Uterus (tissue), 2 donors: Measurements from ENCODE around the gene CD46.

Experiments used
- CTCF ChIP-seq, 4 experiments: fragments of 200-600 bp in 2 of 4; fragments of 450-650 bp in 2 of 4; sonication (generic) in 2 of 4; IDR thresholded peaks; one replicate each; pipeline ENCODE4 v1.5.1; 2016 to 2019; ENCODE audit warnings: antibody characterized with exemption in 4 of 4, mild to moderate bottlenecking in 2 of 4, moderate library complexity in 1 of 4
- POLR2A ChIP-seq, 2 donors: fragments of 450-650 bp; IDR thresholded peaks; one replicate each; pipeline ENCODE4 v1.6.1; 2016; ENCODE audit warnings: antibody characterized with exemption in 2 of 2, mild to moderate bottlenecking in 1 of 2, moderate library complexity in 1 of 2

GRCh38 chr1:207754011-207754410 is 2.2 kb downstream of the CD46 start:
- TF ChIP-seq CTCF (IDR thresholded peaks at IDR 0.05) (no peak), POLR2A (IDR thresholded peaks at IDR 0.05) (no peak)
